Stomach (tissue), 9 donors: ENCODE measurements around the gene C19orf53. TPM values are rescaled to one million over a fixed set of nuclear protein-coding genes. Genes with fewer than 3 reads are reported as not detected.

Source experiments
- DNase-seq, 2 donors: peaks; one replicate each; pipeline versions ENCODE4 v3.0.0 to v3.0.0-alpha.2; 2013 to 2019
- H3K27ac ChIP-seq, 5 donors: fragments of 200-600 bp in 4 of 5; sonication (generic) in 4 of 5; one replicate each; pipeline ENCODE4 v1.5.1; 2013 to 2019; ENCODE audit warnings: mild to moderate bottlenecking in 1 of 5, moderate library complexity in 1 of 5
- H3K27me3 ChIP-seq, 3 donors: fragments of 200-600 bp; sonication (generic); one replicate each; pipeline ENCODE4 v1.5.1; 2017 to 2019; ENCODE audit warnings: mixed run types in 1 of 3
- H3K36me3 ChIP-seq, 4 donors: fragments of 200-600 bp; sonication (generic); 1 replicate in 3 of 4; 2 replicates in 1 of 4; pipeline ENCODE4 v1.5.1; 2016 to 2019
- H3K4me1 ChIP-seq, 4 donors: fragments of 200-600 bp; sonication (generic); one replicate each; pipeline ENCODE4 v1.5.1; 2016 to 2019
- H3K4me3 ChIP-seq, 4 donors: fragments of 200-600 bp; sonication (generic) in 3 of 4; one replicate each; pipeline ENCODE4 v1.5.1; 2016 to 2019; ENCODE audit warnings: mild to moderate bottlenecking in 1 of 4
- H3K9me3 ChIP-seq, 4 donors: fragments of 200-600 bp; sonication (generic); one replicate each; pipeline ENCODE4 v1.5.1; 2016 to 2019
- EP300 ChIP-seq: sonication (generic); formaldehyde crosslinking; IDR thresholded peaks from one replicate; pipeline ENCODE4 v1.6.1; 2017; ENCODE audit warnings: antibody characterized with exemption
- POLR2A ChIP-seq, 4 donors: fragments of 450-650 bp; IDR thresholded peaks; one replicate each; pipeline ENCODE4 v1.6.1; 2016; ENCODE audit warnings: antibody characterized with exemption in 4 of 4, control low read depth in 2 of 4, mild to moderate bottlenecking in 1 of 4, moderate library complexity in 1 of 4
- POLR2AphosphoS5 ChIP-seq, 3 donors: sonication (generic); formaldehyde crosslinking; IDR thresholded peaks; one replicate each; pipeline ENCODE4 v1.6.1; 2016; ENCODE audit warnings: antibody characterized with exemption in 3 of 3
- WGBS, 5 donors: extraction: QIAGEN DNeasy Blood & Tissue Kit in 3 of 5; methylation state at CpG; one replicate each; pipeline versions ENCODE4 v1.1.5 to v1.1.7; 2013 to 2018; 5-methylcytosine and 5-hydroxymethylcytosine counted together
- intact Hi-C: fragments of 100-400 bp; cut with DNase I; formaldehyde crosslinking; loops from one replicate; pipeline ENCODE4 v1.15.1; 2023; ENCODE audit warnings: low total_unique reads
- polyA plus RNA-seq, 3 donors: library from polyadenylated mRNA; stranded (reverse); fragments of 200-250 nt; gene quantifications; one replicate each; pipeline ENCODE4 v1.2.3, GENCODE V29; 2013
- total RNA-seq, 5 donors: library from RNA; depleted of rRNA; stranded (reverse); fragments of >200 nt; gene quantifications; one replicate each; pipeline versions ENCODE4 v1.1.0 to v1.2.3, GENCODE V29; 2014 to 2016
- TF ChIP-seq, protein P1 (sequence below), 7 experiments: fragments of 450-650 bp in 4 of 7; fragments of 200-600 bp in 3 of 7; sonication (generic) in 3 of 7; IDR thresholded peaks; one replicate each; pipeline ENCODE4 v1.5.1; 2016 to 2019; ENCODE audit warnings: antibody characterized with exemption in 7 of 7, control low read depth in 2 of 7, mild to moderate bottlenecking in 1 of 7
- donor health status: healthy with polysubstance abuse.
- donor health status: Bipolar disorder and iron deficiency.
- donor health status: healthy.

The C19orf53 gene
- total and polyA plus RNA-seq, 8 donors, result 14.7 to 271 (median 191) TPM

DNA sequence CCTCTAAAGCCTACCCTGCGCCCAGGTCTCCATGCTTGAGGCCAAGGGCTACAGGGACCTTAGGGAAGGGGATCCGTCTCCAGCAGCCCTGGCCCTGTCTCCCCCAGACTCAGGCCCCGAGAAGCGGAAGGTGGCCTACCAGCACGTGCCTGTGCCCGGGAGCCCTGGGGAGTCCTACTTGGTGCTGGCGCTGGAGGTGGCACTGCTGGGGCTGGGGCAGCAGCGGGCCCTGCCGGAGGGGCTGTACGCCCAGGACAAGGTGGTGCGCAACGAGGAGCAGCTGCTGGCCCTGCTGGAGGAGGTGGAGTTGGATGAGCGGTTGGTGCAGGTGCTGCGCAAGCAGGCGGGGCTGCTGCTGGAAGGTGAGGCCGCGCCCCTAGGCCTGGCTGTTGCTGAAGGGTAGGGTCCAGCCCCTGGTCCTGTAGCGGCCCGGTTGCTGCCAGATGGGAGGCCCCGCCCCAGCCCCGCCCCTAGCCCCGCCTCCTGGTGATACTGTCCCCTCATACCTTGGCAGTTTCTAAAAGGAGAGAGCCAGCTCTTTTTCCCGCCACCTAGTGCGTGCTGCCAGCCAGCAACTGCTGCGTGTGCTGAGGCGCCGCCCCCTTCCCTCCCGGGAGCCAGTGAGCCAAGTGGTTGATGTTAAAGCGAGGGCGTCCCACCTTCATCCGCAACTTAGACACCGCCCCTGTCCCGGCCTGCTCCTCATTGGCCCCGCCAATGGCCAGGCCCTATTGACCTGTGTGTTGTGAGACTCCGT, 43.5 kb downstream of the C19orf53 start:
- H3K27me3 ChIP-seq, result no peaks in the 10 kb centered on the region
- peak; percentile 87 to 96 for DNase-seq
- H3K27ac ChIP-seq, result peak overlapping the region; percentile 54 to 78 (median 72)
- peak overlapping the region; percentile 27 to 50 (median 38) for H3K4me3 ChIP-seq
- intact Hi-C loops, result no loop called here
- H3K4me1 ChIP-seq, result peaks cover 7 to 16% (median 13%) of the 10 kb centered on the region in 4 donors
- WGBS, 5 donors, result 22 to 47% (median 25%) methylated on average over 14 to 35 of the region's 35 CpGs
- peaks cover 8 to 54% (median 31%) of the 10 kb centered on the region in 4 donors for H3K36me3 ChIP-seq
- no peaks in the 10 kb centered on the region for H3K9me3 ChIP-seq
- TF ChIP-seq, protein P1, sequence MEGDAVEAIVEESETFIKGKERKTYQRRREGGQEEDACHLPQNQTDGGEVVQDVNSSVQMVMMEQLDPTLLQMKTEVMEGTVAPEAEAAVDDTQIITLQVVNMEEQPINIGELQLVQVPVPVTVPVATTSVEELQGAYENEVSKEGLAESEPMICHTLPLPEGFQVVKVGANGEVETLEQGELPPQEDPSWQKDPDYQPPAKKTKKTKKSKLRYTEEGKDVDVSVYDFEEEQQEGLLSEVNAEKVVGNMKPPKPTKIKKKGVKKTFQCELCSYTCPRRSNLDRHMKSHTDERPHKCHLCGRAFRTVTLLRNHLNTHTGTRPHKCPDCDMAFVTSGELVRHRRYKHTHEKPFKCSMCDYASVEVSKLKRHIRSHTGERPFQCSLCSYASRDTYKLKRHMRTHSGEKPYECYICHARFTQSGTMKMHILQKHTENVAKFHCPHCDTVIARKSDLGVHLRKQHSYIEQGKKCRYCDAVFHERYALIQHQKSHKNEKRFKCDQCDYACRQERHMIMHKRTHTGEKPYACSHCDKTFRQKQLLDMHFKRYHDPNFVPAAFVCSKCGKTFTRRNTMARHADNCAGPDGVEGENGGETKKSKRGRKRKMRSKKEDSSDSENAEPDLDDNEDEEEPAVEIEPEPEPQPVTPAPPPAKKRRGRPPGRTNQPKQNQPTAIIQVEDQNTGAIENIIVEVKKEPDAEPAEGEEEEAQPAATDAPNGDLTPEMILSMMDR (IDR thresholded peaks at IDR 0.05), result no peak
- no peak for TF ChIP-seq POLR2A (IDR thresholded peaks at IDR 0.05)
- TF ChIP-seq POLR2AphosphoS5 (IDR thresholded peaks at IDR 0.05), result peak in 1 of 3 donors; percentile 49

GRCh38 chr19:13819238-13819637, 45.0 kb downstream of the C19orf53 start:
- no peak for DNase-seq
- Histone ChIP-seq H3K9me3 (no peaks in the 10 kb centered on the region), H3K36me3 (peaks cover 3 to 52% (median 29%) of the 10 kb centered on the region in 4 donors), H3K27me3 (no peaks in the 10 kb centered on the region), H3K4me1 (peaks cover 7 to 16% (median 13%) of the 10 kb centered on the region in 4 donors), H3K27ac (no peak overlapping the region), H3K4me3 (no peak overlapping the region)
- TF ChIP-seq, protein P1 (IDR thresholded peaks at IDR 0.05), result no peak
- intact Hi-C loops, result no loop called here
- WGBS, 5 donors, result 95 to 98% (median 97%) methylated on average over 5 to 11 of the region's 11 CpGs

GRCh38 chr19:13821292-13821691, 47.0 kb downstream of the C19orf53 start:
- Histone ChIP-seq H3K4me3 (no peak overlapping the region), H3K27me3 (no peaks in the 10 kb centered on the region), H3K4me1 (peaks cover 7 to 16% (median 13%) of the 10 kb centered on the region in 4 donors), H3K36me3 (peaks cover 0 to 49% (median 27%) of the 10 kb centered on the region in 4 donors), H3K27ac (peak overlapping the region in 1 of 5 donors; percentile 60), H3K9me3 (no peaks in the 10 kb centered on the region)
- TF ChIP-seq EP300 (no peak), POLR2AphosphoS5 (IDR thresholded peaks at IDR 0.05) (no peak), POLR2A (IDR thresholded peaks at IDR 0.05) (no peak)
- TF ChIP-seq, protein P1 (IDR thresholded peaks at IDR 0.05), result no peak
- DNase-seq, result no peak
- WGBS, 5 donors, result 82 to 100% (median 100%) methylated on average over 2 of the region's 2 CpGs
- intact Hi-C loops, result no loop called here

GRCh38 chr19:13823256-13823655, 49.0 kb downstream of the C19orf53 start:
- TF ChIP-seq, protein P1 (IDR thresholded peaks at IDR 0.05), result no peak
- no peak for TF ChIP-seq POLR2AphosphoS5 (IDR thresholded peaks at IDR 0.05)
- no peak for TF ChIP-seq POLR2A (IDR thresholded peaks at IDR 0.05)
- no peak for TF ChIP-seq EP300
- Histone ChIP-seq H3K27me3 (no peaks in the 10 kb centered on the region), H3K27ac (peak overlapping the region in 1 of 5 donors; percentile 60), H3K4me3 (no peak overlapping the region), H3K36me3 (peaks cover 0 to 56% (median 40%) of the 10 kb centered on the region in 4 donors), H3K9me3 (no peaks in the 10 kb centered on the region), H3K4me1 (peaks cover 0 to 2% (median under 1%) of the 10 kb centered on the region in 4 donors)
- intact Hi-C loops, result no loop called here
- 77 to 88% (median 86%) methylated on average over 8 of the region's 8 CpGs for WGBS, 5 donors
- no peak for DNase-seq
